ENCODE results near the gene STK32A.

STK32A gene

DNA sequence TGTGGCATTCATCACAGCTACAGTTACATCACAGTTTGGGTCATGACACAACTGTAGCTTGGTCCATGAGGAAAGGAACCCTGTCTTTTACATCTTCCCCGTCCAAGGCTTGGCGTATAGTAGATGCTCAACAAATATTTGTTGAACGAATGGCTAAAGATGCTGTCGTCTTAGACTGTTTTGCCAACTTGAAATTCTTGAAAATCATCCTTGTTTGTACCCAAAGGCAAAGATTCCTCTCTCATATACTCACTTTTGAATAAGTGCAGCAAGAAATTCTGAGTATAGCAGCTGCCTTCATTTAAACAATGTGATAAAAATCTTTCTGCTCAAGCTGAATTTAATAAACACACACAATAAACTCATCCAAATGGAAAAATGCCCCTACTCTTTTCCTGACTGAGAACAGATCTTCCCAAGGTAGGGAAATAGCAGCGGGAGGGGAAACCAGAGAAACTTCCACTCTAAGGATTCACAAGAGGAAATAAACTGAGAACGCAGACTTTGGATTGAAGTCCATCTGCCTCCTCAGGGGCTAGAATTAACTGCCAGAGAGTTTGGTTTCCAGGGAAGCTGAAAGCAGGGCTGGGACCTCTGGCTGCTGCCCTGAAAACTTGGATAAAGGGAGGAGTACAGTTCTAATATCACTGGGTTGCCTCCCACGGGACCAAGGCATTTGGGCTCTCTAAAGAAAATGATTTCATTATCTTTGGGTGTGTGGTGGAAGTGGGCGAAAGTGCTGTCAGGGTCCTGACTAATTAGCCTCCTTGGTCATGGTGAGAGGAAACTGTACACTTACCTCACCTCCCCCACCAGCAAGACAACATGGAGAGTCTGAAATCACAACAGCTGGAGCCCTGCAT is 175.9 kb downstream of the STK32A start:
- Mint-ChIP-seq H3K27me3 (peaks cover 1% of the 10 kb centered on the region), H3K27ac (no peak overlapping the region), H3K4me3 (no peak overlapping the region), H3K36me3 (no peaks in the 10 kb centered on the region), H3K4me1 (no peaks in the 10 kb centered on the region), H3K9me3 (no peaks in the 10 kb centered on the region)

DNA sequence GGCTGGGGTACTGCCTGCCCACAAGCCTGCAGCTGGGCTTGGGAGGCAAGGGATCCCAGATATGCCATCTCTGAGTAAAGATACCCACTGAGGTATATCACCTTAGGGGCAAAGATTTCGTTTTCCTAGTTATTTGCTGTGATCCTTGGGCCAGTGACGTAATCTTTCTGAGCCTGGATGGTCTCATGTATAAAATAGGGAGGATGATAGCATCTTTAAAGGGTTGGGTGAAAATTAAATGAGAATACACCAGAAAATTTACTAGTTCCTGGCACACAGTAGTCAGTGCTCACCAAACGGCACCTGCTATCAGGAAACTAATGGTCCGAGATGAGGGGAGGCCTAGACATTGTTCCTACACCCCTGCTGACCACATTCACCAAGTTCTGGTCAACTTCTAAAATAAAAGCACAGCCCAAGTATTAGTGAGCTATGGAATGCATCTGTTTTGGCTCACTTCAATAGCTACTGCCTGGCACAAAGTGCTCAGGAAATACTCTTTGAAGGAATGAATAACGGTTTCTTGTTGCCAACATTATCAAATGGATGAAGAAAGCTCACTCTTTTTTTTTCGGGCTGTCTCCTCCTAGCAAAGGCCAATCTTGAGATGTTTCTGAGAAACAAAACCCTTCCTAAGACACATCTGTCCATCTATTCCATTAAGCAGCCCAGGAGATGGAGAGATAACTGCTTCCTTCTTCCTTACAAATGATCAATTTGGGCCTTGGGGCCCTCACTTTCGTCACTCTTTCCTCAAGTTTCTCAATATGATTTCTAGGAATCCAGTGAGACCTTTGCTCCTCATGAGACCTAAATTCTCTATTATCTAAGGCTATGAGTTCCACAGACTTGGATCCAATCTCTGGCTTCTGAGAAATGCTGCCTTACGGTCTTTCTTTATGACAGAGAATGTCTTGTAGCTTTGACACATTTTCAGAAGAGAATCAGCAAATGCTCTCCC is 176.8 kb downstream of the STK32A start:
- no peaks in the 10 kb centered on the region for H3K4me1 Mint-ChIP-seq
- no peaks in the 10 kb centered on the region for H3K9me3 Mint-ChIP-seq
- H3K27me3 Mint-ChIP-seq = peaks cover 1% of the 10 kb centered on the region
- no peaks in the 10 kb centered on the region for H3K36me3 Mint-ChIP-seq
- no peak overlapping the region for H3K4me3 Mint-ChIP-seq
- no peak overlapping the region for H3K27ac Mint-ChIP-seq

DNA sequence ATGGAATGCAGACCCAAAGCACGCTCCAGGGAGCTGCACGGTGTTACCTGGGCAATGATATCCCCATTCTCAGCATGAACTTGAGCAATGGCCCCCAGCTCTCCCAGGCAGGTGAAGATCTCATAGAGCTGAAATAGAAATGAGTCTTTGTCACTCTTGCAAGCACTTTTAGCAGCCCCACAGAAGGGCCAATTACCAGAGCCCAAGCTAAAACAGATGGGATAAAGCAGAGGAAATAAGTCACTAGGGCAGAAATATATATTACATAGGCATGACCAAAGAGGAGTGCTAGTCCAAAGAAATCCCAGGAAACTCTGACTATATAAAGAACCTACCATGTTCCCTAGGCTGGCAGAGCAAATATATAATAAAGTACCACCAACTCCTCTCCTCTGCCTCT is 177.7 kb downstream of the STK32A start:
- Mint-ChIP-seq H3K9me3 (no peaks in the 10 kb centered on the region), H3K4me1 (no peaks in the 10 kb centered on the region)

DNA sequence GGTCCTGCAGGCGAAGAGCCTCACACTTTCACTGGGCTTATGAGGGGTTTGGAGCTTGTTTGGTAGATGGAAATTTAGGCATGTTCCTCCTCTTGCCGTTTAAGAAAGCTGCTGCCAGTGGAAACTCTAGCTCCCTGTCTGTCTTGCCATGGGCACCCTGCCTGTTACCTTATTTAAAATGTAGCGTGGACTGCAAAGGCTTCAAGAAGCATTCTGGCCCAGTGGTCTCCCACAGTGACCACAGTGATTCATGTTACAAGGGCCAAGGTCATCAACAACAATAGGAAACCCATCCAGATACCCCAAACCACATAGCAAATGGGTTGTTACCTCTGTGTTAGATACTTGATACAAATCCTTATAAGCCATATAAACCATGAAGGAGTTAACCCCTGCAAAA is 178.4 kb downstream of the STK32A start:
- no peaks in the 10 kb centered on the region for H3K27me3 Mint-ChIP-seq
- no peak overlapping the region for H3K27ac Mint-ChIP-seq
- H3K4me3 Mint-ChIP-seq = no peak overlapping the region
- H3K9me3 Mint-ChIP-seq = no peaks in the 10 kb centered on the region
- H3K36me3 Mint-ChIP-seq = no peaks in the 10 kb centered on the region
- no peaks in the 10 kb centered on the region for H3K4me1 Mint-ChIP-seq

More for the DNA sequence above, 177.7 kb downstream of the STK32A start:
- no peak overlapping the region for H3K27ac Mint-ChIP-seq
- no peak overlapping the region for H3K4me3 Mint-ChIP-seq
- H3K36me3 Mint-ChIP-seq = no peaks in the 10 kb centered on the region
- H3K27me3 Mint-ChIP-seq = no peaks in the 10 kb centered on the region

DNA sequence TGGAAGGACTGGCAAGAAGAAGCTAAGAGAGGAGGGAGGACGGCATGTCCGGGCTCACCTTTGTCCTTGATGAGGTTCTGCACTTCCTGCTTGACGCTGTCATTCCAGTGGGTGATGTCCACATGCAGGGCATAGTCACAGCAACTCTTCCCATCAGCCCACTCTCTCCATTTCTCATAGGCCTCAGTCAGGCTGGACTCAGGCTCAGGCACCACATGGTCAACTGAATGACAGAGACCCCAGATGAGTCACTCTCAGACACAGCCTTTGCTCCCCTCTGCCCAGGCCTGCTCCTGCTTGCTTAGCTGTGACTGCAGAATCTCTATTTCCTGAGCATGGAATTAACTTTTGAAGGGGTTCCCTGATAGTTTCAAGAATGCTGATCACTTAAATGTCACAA is 180.8 kb downstream of the STK32A start:
- H3K27ac Mint-ChIP-seq = no peak overlapping the region
- H3K36me3 Mint-ChIP-seq = no peaks in the 10 kb centered on the region
- H3K4me3 Mint-ChIP-seq = no peak overlapping the region
- H3K4me1 Mint-ChIP-seq = no peaks in the 10 kb centered on the region
- H3K9me3 Mint-ChIP-seq = no peaks in the 10 kb centered on the region
- H3K27me3 Mint-ChIP-seq = no peaks in the 10 kb centered on the region

DNA sequence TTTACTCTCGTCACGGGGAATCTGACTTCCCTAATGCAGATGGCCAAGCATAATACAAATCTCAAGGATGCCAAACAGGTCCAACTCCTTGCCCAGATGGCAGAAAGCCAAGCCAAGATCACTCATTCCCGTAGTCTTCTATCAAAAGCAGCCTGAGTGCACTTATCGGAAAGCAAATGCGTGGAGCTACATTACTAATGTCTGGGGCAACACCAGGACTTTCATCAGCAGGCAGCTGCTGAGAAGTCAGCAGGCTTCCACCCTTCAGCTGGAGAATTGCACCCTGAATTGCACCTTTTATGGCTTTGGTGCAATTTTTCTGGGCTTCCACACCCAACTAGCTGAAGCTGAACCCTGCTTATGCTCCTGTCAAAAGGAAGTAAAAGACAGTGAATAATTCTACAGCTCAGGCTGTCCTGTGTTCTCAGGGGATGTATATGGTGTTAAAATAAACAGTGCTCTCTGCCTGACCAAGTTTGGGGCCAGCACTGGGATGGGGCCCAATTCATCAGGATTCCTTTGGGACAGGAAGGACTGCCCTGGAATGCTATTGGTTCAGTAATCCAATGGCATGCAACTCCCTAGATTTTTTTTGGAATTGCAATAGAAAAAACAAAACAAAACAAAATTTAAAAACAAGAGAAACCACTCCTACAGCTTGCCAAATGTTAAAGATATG is 182.4 kb downstream of the STK32A start:
- H3K9me3 Mint-ChIP-seq = no peaks in the 10 kb centered on the region
- H3K27ac Mint-ChIP-seq = no peak overlapping the region
- H3K36me3 Mint-ChIP-seq = no peaks in the 10 kb centered on the region

DNA sequence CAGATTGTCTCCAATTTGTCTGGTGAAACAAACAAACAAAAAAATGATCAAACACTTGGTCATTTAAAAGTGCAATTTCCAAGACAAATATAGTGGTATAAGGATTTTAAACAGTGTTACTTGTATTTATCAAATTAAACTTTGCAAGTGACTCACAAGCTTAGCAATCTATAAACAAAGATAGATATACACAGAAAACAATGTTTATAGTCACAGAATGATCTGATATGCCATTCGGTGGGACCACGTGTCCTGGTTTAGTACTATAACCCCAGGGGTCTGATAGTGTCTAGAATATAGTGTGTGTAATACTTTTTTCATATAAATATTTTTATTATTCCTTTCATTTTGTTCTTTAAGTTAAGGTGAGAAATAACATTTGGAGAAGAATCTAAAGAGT is 183.8 kb downstream of the STK32A start:
- Mint-ChIP-seq H3K9me3 (no peaks in the 10 kb centered on the region), H3K36me3 (no peaks in the 10 kb centered on the region), H3K27me3 (no peaks in the 10 kb centered on the region), H3K4me1 (no peaks in the 10 kb centered on the region), H3K27ac (no peak overlapping the region), H3K4me3 (no peak overlapping the region)

More for the DNA sequence above, 182.4 kb downstream of the STK32A start:
- H3K27me3 Mint-ChIP-seq = no peaks in the 10 kb centered on the region
- H3K4me1 Mint-ChIP-seq = no peaks in the 10 kb centered on the region
- H3K4me3 Mint-ChIP-seq = no peak overlapping the region

DNA sequence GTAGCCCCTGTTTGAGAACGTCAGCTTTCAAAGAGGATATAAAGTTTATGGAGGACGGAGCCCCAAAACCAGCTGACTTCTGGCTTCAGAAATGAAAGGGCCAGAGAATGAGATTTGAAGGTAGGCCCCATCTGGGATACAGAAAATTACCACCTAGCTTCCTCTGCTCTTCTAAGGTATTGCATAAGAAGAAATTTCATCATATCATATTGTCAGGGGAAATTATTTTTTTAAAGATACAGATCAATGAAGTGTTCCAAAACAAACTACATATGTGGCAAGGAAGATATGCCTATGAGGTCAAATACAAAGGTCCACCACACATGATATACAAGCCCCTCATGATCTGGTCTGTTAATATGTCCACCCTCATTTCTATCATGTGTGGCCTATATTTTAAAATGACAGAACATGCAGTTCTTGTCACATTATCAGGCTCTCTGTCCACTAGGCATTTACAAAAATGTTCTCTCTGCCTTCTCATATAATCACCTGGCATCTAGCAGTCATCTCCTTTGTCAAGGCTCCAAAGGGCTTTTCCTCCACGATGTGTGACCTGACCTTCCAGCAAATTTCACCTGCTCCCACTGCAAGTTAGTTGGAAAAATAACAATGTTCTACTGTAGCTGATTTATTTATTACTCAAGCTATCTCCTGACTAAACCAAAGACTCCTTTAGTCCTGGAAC is 192.0 kb downstream of the STK32A start:
- Mint-ChIP-seq H3K27ac (no peak overlapping the region), H3K4me1 (no peaks in the 10 kb centered on the region), H3K4me3 (no peak overlapping the region), H3K9me3 (no peaks in the 10 kb centered on the region), H3K36me3 (no peaks in the 10 kb centered on the region), H3K27me3 (peaks cover 7% of the 10 kb centered on the region)

DNA sequence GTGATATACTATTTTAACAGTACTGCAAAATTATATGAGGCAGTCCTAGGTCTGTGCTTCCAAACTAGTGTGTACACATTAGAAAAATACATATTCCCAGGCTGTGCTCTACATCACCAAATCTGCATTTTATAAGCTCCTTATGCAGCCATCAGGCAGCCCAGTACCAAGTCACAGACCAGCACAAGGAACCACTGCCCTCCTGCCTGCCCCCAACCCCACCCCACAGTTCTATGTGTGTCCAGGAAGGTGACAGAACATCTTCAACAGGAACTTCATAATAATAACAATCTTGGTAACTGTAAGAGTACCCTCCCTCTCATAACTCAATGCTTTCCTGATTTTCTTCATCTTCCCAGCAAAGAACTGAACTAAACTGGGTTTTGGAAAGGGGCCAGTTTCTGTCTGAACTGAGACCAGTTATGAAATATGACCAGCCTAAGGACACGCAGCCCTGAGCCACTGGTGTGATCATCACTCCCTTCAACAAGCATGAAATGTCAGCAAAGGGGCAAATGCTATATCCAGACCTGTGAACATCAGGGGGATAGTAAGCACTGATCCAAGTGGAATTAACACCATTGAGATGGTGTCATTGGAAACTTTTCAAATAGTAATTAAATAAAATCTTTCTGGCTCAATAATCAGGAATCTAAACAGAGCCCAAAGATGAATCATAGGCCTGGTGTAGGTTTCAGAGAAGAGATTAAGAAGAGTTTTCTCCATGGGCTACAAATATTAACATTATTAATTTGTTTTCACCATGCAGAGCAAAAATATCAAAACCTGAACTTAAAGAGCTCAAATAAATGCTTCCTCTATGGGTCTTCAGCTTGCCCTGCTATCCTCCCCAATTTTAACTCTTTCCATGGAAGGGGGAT is 192.9 kb downstream of the STK32A start:
- Mint-ChIP-seq H3K27ac (no peak overlapping the region), H3K4me3 (no peak overlapping the region), H3K27me3 (peaks cover 7% of the 10 kb centered on the region), H3K36me3 (no peaks in the 10 kb centered on the region), H3K4me1 (no peaks in the 10 kb centered on the region), H3K9me3 (no peaks in the 10 kb centered on the region)

DNA sequence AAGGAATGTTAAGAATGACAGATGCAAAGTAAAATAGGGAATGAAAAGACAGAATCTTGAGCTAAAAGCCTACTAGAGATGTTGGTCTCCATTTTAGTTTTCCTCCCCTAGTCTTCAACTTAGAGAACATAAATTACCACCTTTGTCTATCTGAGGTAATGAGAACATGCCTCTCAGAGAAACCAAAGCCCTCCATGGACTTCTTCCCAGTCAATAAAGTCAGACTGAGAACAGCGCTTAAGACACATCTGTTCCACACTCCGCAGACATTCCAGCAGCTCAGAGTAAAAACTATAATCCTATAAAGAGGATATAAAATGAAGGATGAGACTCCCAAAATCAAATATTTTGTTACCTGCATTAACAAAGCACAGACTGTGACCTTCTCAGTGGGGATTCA is 195.8 kb downstream of the STK32A start:
- Mint-ChIP-seq H3K4me1 (no peaks in the 10 kb centered on the region), H3K36me3 (no peaks in the 10 kb centered on the region), H3K9me3 (no peaks in the 10 kb centered on the region)

DNA sequence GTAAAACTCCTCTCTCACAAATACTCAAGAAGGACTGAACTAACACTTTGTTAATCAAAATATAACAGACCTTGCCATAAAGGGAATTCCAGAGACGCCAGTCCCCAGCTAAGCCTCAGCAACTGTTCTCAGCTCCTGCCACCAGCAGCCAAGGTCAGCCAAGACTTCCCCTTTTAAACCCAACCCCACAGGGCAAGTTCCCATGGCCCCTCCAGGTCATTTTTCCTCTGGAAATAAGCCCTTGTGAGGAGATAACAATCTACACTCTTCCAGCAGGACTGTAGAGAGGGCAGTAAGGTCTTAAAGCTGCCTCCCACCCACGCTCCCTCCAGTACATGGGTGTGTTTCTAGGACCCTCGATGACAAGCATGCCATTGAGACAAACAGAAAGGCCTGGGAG is 196.8 kb downstream of the STK32A start:
- Mint-ChIP-seq H3K36me3 (no peaks in the 10 kb centered on the region), H3K9me3 (no peaks in the 10 kb centered on the region), H3K4me1 (no peaks in the 10 kb centered on the region), H3K27ac (no peak overlapping the region), H3K4me3 (no peak overlapping the region), H3K27me3 (peaks cover 7% of the 10 kb centered on the region)

More for the DNA sequence above, 195.8 kb downstream of the STK32A start:
- Mint-ChIP-seq H3K4me3 (no peak overlapping the region), H3K27me3 (peaks cover 9% of the 10 kb centered on the region), H3K27ac (no peak overlapping the region)

DNA sequence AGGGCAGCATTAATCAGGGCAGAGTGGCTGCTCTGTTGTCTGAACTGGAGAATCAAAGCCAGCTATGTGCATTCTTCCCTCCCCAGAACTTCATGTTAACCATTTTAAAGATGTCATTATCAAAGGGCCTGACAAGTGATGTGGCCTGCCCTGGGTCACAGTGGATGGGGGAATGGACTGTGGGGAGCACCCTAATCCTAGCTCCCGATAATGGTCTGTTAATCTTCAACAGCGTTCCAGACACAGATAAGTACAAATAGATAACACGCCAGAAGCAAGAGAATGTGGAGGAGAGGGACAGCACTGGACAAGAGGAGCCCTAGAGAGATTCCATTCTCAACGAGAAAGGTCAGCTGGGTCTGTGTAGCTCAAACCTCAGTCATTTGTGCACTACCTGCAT is 197.5 kb downstream of the STK32A start:
- Mint-ChIP-seq H3K36me3 (no peaks in the 10 kb centered on the region), H3K4me1 (no peaks in the 10 kb centered on the region), H3K9me3 (no peaks in the 10 kb centered on the region), H3K27ac (no peak overlapping the region), H3K27me3 (peaks cover 7% of the 10 kb centered on the region), H3K4me3 (no peak overlapping the region)

DNA sequence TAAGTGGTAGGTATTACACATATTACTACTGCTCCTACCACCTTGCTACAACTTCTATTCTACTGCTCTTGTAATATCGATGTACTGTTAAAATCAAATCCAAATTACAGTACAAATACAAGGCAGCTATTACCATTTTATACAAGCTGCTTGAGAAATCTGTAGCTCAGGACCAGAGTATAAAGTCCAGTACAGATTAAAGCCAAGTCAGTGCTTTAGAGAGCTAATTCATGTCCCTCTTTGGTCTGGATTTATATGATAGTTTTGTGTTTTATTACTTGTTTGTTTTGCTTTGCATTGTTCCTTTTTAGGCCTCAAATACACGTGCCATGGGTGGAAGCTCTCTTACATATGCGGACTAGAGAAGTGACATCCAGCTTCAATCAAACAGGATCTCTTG is 199.2 kb downstream of the STK32A start:
- no peaks in the 10 kb centered on the region for H3K9me3 Mint-ChIP-seq
- no peaks in the 10 kb centered on the region for H3K4me1 Mint-ChIP-seq
- no peaks in the 10 kb centered on the region for H3K36me3 Mint-ChIP-seq
- H3K27me3 Mint-ChIP-seq = peaks cover 5% of the 10 kb centered on the region
- no peak overlapping the region for H3K4me3 Mint-ChIP-seq
- no peak overlapping the region for H3K27ac Mint-ChIP-seq

DNA sequence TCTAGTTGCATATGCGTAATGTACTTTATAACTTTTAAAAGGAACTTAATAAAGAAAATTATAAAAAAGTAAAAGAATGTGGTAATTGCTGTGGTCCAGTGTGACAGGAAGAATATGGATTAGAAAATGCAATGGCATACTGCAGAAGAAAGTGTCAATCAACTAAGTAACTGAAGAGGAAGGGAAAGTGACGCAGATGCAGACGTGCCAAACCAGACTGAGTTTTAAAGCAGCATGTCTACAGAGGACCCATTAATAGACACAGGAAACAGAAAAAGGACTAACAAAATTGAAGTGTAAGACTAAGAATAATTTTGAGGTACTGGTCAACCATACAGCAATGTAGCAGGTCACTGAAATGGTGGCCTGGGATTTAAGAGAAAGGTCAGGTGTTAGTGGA is 201.8 kb downstream of the STK32A start:
- H3K4me3 Mint-ChIP-seq = no peak overlapping the region
- peaks cover 10% of the 10 kb centered on the region for H3K27me3 Mint-ChIP-seq
- no peak overlapping the region for H3K27ac Mint-ChIP-seq
- no peaks in the 10 kb centered on the region for H3K36me3 Mint-ChIP-seq
- H3K9me3 Mint-ChIP-seq = no peaks in the 10 kb centered on the region
- H3K4me1 Mint-ChIP-seq = no peaks in the 10 kb centered on the region
